Cardiac muscle cell (in vitro differentiated cells and primary cell): ENCODE results near the gene TMEM37. TPM values are rescaled to one million over a fixed set of nuclear protein-coding genes. Genes with fewer than 3 reads are reported as not detected.

Experiments used
- DNase-seq, 2 donors: peaks; one replicate each; pipeline versions ENCODE4 v3.0.0 to v3.0.0-alpha.2; 2010 to 2017; ENCODE audit warnings: low read depth in 1 of 2, low spot score in 1 of 2
- H3K27ac ChIP-seq: fragments of 200-600 bp; sonication (generic); 2 replicates; pipeline ENCODE4 v1.5.1; 2016
- H3K27me3 ChIP-seq: fragments of 200-600 bp; sonication (generic); 2 replicates; pipeline ENCODE4 v1.6.0; 2016; ENCODE audit warnings: control low read depth
- H3K36me3 ChIP-seq: fragments of 200-600 bp; sonication (generic); 2 replicates; pipeline ENCODE4 v1.5.1; 2016; ENCODE audit warnings: control low read depth
- H3K4me1 ChIP-seq: fragments of 200-600 bp; sonication (generic); 2 replicates; pipeline ENCODE4 v1.8.1; 2017; ENCODE audit warnings: low read depth, mild to moderate bottlenecking, mixed run types
- H3K4me3 ChIP-seq: fragments of 200-600 bp; sonication (generic); 2 replicates; pipeline ENCODE4 v1.5.1; 2016; ENCODE audit warnings: mild to moderate bottlenecking
- H3K9me3 ChIP-seq: fragments of 200-600 bp; sonication (generic); 2 replicates; pipeline ENCODE4 v1.5.1; 2017; ENCODE audit warnings: low read depth, mild to moderate bottlenecking, control low read depth
- polyA plus RNA-seq: library from polyadenylated mRNA; unstranded; fragments of >200 nt; fragmentation: Nextera tagmentation; extraction: Ambion mirVana; gene quantifications from 2 replicates; pipeline ENCODE4 v1.2.1, GENCODE V29; 2016
- total RNA-seq: library from RNA; depleted of rRNA; stranded (reverse); fragments of >200 nt; gene quantifications from 2 replicates; pipeline ENCODE4 v1.2.3, GENCODE V29; 2016
- TF ChIP-seq, protein P1 (sequence below): IDR thresholded peaks from 2 replicates; pipeline ENCODE4 v1.5.1; 2012; ENCODE audit warnings: low read depth, mild to moderate bottlenecking, low read length

TMEM37 gene
- total and polyA plus RNA-seq, 2 experiments from 2014 or later, result 2.1 to 4.3 TPM

DNA sequence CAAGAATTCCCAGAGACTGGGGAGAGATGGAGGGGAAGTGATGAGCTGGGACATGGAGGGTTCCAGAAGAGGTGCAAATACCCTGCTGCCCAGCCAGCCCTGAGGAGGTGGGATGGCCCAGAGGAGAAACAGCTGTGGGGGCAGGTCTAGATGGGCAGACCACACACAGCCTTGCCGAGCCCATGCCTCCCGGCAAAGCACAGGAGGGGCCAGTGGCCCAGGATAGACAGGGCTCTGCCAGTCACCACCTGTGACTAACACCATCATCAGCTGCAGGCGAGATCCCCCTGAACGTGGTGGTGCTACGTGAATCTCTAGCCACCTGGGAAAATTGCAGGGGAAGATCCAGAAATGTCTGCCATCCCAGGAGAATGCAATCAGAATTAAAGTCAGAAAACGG is 53.2 kb downstream of the TMEM37 start:
- Histone ChIP-seq H3K9me3 (no peaks in the 10 kb centered on the region), H3K27ac (no peak overlapping the region), H3K27me3 (no peaks in the 10 kb centered on the region), H3K4me3 (no peak overlapping the region), H3K4me1 (peaks cover 35% of the 10 kb centered on the region), H3K36me3 (no peaks in the 10 kb centered on the region)
- TF ChIP-seq, protein P1, sequence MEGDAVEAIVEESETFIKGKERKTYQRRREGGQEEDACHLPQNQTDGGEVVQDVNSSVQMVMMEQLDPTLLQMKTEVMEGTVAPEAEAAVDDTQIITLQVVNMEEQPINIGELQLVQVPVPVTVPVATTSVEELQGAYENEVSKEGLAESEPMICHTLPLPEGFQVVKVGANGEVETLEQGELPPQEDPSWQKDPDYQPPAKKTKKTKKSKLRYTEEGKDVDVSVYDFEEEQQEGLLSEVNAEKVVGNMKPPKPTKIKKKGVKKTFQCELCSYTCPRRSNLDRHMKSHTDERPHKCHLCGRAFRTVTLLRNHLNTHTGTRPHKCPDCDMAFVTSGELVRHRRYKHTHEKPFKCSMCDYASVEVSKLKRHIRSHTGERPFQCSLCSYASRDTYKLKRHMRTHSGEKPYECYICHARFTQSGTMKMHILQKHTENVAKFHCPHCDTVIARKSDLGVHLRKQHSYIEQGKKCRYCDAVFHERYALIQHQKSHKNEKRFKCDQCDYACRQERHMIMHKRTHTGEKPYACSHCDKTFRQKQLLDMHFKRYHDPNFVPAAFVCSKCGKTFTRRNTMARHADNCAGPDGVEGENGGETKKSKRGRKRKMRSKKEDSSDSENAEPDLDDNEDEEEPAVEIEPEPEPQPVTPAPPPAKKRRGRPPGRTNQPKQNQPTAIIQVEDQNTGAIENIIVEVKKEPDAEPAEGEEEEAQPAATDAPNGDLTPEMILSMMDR, result no peak
- DNase-seq, result no peak

DNA sequence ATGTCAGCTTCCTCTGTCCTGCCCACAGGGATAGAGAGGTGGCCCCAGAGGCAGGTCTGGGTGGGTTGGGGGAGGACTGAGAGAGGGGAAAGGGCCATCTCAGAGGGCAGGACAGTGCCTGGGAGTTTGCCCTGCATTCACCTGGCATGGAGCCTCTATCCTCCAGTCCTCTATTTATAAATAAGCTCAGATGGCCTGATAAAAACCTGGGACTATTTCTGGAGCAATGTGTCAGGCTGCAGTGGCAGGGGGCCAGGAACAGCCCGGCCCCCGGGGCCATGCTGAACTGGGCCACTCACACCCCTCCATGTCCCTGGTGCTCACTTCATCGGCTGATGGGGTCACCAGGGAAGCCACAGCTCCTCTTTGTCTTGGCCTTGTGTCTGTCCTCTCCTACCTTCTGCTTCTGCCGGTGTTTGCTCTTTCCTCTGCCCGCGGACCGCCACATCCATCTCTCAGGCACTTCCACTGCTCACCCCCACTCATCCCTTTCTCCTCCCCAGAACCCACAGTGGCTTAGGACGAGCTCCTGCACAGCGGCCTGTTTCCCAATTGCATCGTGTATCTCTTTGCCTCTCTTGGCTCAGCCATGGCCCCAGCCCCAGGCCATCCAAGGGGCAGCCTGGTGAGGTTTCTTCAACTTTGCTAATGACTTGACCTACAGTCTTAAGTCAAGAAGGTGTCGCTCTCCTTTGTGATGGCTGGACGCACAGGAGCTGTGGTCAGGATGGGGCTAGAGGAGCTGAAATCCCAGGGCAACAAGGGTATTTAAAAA is 53.9 kb downstream of the TMEM37 start:
- TF ChIP-seq, protein P1, result no peak
- DNase-seq, result no peak
- no peaks in the 10 kb centered on the region for H3K36me3 ChIP-seq
- no peaks in the 10 kb centered on the region for H3K9me3 ChIP-seq
- H3K27ac ChIP-seq, result no peak overlapping the region
- no peaks in the 10 kb centered on the region for H3K27me3 ChIP-seq
- H3K4me1 ChIP-seq, result peaks cover 35% of the 10 kb centered on the region
- H3K4me3 ChIP-seq, result no peak overlapping the region

DNA sequence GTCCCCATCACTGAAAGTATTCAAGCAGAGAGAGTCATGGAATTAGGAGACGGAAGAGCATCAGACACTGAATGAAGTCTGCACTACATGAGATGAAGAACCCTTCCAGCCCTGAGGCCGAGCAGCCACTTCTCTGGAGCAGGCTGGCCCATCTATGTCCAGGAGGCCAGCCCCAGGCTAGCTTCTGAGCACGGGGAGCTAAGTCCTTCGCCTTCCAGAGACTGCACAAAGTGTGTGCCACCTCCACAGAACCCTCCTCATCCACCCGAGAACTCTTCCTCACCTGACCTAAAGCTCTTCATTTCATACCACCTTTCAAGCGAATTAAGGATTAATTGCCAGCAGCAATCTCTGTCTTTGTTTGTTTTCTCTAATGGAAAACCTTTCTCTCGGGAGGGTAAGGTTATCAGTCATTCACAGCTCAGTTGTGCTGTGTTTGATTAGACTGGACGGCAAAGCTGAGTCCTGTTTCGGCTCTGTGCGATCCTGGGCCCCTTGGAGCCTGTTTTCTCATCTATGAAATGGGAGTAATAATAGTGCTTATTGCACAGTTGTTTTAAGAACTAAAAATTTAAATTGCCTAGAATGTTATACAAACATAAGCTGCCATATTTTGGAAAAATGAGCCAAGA is 54.7 kb downstream of the TMEM37 start:
- DNase-seq, result no peak
- peaks cover 35% of the 10 kb centered on the region for H3K4me1 ChIP-seq
- TF ChIP-seq, protein P1, result no peak

DNA sequence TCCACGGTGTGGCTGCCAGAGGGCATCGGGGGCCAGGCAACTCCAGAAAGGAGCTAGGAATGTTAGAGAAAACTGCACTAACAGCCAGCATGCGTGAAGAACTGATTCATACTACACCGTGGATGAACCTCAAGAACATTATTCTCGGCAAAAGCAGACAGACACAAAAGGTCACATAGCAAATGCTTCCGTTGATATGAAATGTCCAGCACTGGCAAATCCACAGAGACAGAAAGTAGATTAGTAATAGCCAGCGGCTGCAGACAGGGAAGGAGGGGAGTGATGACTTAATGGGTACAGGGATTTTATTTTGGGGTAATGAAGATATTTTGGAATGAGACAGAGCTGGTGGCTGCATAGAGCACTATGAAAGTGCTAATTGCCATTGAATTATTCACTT is 55.2 kb downstream of the TMEM37 start:
- TF ChIP-seq, protein P1, result no peak
- no peaks in the 10 kb centered on the region for H3K27me3 ChIP-seq
- no peaks in the 10 kb centered on the region for H3K36me3 ChIP-seq
- peaks cover 38% of the 10 kb centered on the region for H3K4me1 ChIP-seq
- peak in 1 of 2 donors; percentile 56 for DNase-seq
- no peaks in the 10 kb centered on the region for H3K9me3 ChIP-seq
- no peak overlapping the region for H3K4me3 ChIP-seq
- H3K27ac ChIP-seq, result no peak overlapping the region

More for the DNA sequence above, 54.7 kb downstream of the TMEM37 start:
- no peak overlapping the region for H3K27ac ChIP-seq
- H3K27me3 ChIP-seq, result no peaks in the 10 kb centered on the region
- H3K4me3 ChIP-seq, result no peak overlapping the region
- no peaks in the 10 kb centered on the region for H3K9me3 ChIP-seq
- no peaks in the 10 kb centered on the region for H3K36me3 ChIP-seq

DNA sequence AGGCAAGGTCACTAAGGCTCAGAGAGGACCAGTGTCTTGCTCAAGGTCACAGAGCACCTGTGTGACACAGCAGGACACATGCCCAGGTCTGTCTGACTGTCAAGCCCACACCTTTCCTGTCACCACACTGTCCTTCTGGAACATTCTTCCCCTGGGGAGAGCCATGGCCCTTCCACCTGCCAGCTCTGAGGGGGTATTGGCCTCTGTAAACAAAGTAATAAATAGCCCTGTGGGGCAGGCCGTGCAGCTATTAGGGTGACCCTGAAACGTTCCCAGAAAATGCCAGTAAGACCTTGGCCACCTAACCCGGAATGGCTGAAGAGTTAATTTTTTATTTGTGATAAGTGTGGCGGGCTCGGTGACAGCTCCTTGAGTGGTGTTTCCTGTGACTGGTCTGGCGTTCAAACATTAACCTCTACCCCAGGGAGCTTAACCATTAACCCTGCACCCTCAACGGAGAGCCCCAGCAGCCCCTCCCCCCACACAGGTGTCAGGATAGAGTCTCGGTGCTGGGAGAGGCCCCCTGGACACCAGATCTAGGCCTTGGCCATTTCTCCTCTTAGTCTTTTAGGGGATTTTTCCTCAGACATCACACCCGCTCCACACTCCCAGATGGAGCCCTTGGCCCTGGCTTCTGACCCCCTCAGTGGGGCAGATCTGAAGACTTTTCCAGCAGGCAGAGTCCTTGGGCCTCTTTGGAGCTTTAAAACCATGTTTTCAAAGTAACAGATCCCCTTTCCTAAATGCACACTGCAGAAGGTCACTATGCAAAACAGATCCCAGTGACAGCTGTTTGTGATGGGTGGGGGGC is 56.0 kb downstream of the TMEM37 start:
- Histone ChIP-seq H3K27ac (no peak overlapping the region), H3K4me1 (peaks cover 37% of the 10 kb centered on the region), H3K9me3 (no peaks in the 10 kb centered on the region), H3K36me3 (no peaks in the 10 kb centered on the region), H3K27me3 (no peaks in the 10 kb centered on the region), H3K4me3 (no peak overlapping the region)
- DNase-seq, result peak in 1 of 2 donors; percentile 21
- TF ChIP-seq, protein P1, result no peak
